Astrocyte (in vitro differentiated cells and primary cell): ENCODE measurements around the gene MAGI1.

Source experiments
- CTCF ChIP-seq: IDR thresholded peaks from 2 replicates; pipeline ENCODE4 v1.5.1; 2011; ENCODE audit warnings: low read depth, mild to moderate bottlenecking, inconsistent platforms, low read length, moderate library complexity; ENCODE audit not compliant: insufficient read depth
- EZH2 ChIP-seq: IDR thresholded peaks from 2 replicates; pipeline ENCODE4 v1.6.1; 2012; ENCODE audit warnings: mild to moderate bottlenecking, low read length, inconsistent platforms; ENCODE audit not compliant: insufficient read depth

GRCh38 chr3:65796676-65797075, 242.0 kb downstream of the MAGI1 start:
- TF ChIP-seq CTCF (no peak), EZH2 (no peak)
